H9 (cell line): ENCODE measurements around the gene CMTM4. TPM values are rescaled to one million over a fixed set of nuclear protein-coding genes. Genes with fewer than 3 reads are reported as not detected.

Experiments
- DNase-seq: peaks from one replicate; pipeline ENCODE4 v3.0.0-alpha.2; 2017
- H2AFZ ChIP-seq: one replicate; pipeline ENCODE4 v1.6.1; 2013; ENCODE audit warnings: mild to moderate bottlenecking, low read length, control low read depth, moderate library complexity
- H2AK5ac ChIP-seq: 2 replicates; pipeline ENCODE4 v1.6.1; 2013; ENCODE audit warnings: low read length, control low read depth, mixed read lengths; ENCODE audit not compliant: insufficient read length
- H2BK120ac ChIP-seq: one replicate; pipeline ENCODE4 v1.6.1; 2013; ENCODE audit warnings: low read depth, mild to moderate bottlenecking, low read length, control low read depth, inconsistent platforms; ENCODE audit not compliant: poor library complexity, severe bottlenecking
- H2BK12ac ChIP-seq: 2 replicates; pipeline ENCODE4 v1.6.1; 2013; ENCODE audit warnings: low read length, control low read depth, mixed read lengths, low read depth; ENCODE audit not compliant: insufficient read length
- H2BK15ac ChIP-seq: 2 replicates; pipeline ENCODE4 v1.6.1; 2013; ENCODE audit warnings: low read depth, low read length, control low read depth
- H2BK20ac ChIP-seq: one replicate; pipeline ENCODE4 v1.6.1; 2013; ENCODE audit warnings: low read depth, mild to moderate bottlenecking, low read length, control low read depth, inconsistent platforms; ENCODE audit not compliant: poor library complexity, severe bottlenecking
- H2BK5ac ChIP-seq: 2 replicates; pipeline ENCODE4 v1.6.1; 2013; ENCODE audit warnings: low read length, control low read depth, mixed read lengths; ENCODE audit not compliant: insufficient read length
- H3K14ac ChIP-seq: 2 replicates; pipeline ENCODE4 v1.6.1; 2013; ENCODE audit warnings: low read length, control low read depth; ENCODE audit not compliant: insufficient read depth
- H3K18ac ChIP-seq: 2 replicates; pipeline ENCODE4 v1.6.1; 2013; ENCODE audit warnings: low read depth, mild to moderate bottlenecking, mixed read lengths, low read length, control low read depth; ENCODE audit not compliant: insufficient read length
- H3K23ac ChIP-seq: 2 replicates; pipeline ENCODE4 v1.6.1; 2013; ENCODE audit warnings: low read length, control low read depth, mixed read lengths, low read depth; ENCODE audit not compliant: insufficient read length
- H3K23me2 ChIP-seq: 2 replicates; pipeline ENCODE4 v1.6.1; 2013; ENCODE audit warnings: low read depth, mild to moderate bottlenecking, mixed read lengths, low read length, control low read depth; ENCODE audit not compliant: insufficient read length, poor library complexity, severe bottlenecking
- H3K27ac ChIP-seq: 2 replicates; pipeline ENCODE4 v1.5.1; 2013; ENCODE audit warnings: low read length, control low read depth, mixed read lengths, low read depth; ENCODE audit not compliant: insufficient read length
- H3K27me3 ChIP-seq: 2 replicates; pipeline ENCODE4 v1.6.1; 2013; ENCODE audit warnings: low read length, control low read depth, inconsistent platforms; ENCODE audit not compliant: insufficient read depth
- H3K4ac ChIP-seq: 2 replicates; pipeline ENCODE4 v1.6.1; 2013; ENCODE audit warnings: low read depth, mild to moderate bottlenecking, control low read depth, inconsistent platforms, low read length, moderate library complexity
- H3K4me1 ChIP-seq: 2 replicates; pipeline ENCODE4 v1.6.1; 2013; ENCODE audit warnings: low read length, control low read depth, inconsistent platforms; ENCODE audit not compliant: insufficient read depth
- H3K4me2 ChIP-seq: 2 replicates; pipeline ENCODE4 v1.6.1; 2013; ENCODE audit warnings: low read length, control low read depth, mixed read lengths; ENCODE audit not compliant: insufficient read length, insufficient read depth
- H3K56ac ChIP-seq: 2 replicates; pipeline ENCODE4 v1.6.1; 2013; ENCODE audit warnings: low read depth, mild to moderate bottlenecking, mixed read lengths, low read length, control low read depth; ENCODE audit not compliant: insufficient read length
- H3K79me1 ChIP-seq: 2 replicates; pipeline ENCODE4 v1.6.1; 2013; ENCODE audit warnings: low read depth, mild to moderate bottlenecking, moderate library complexity, low read length, control low read depth, inconsistent platforms; ENCODE audit not compliant: insufficient read depth, poor library complexity, severe bottlenecking
- H3K79me2 ChIP-seq: 2 replicates; pipeline ENCODE4 v1.6.1; 2013; ENCODE audit warnings: low read length, control low read depth, inconsistent platforms; ENCODE audit not compliant: insufficient read depth
- H3K9ac ChIP-seq: 2 replicates; pipeline ENCODE4 v1.6.1; 2013; ENCODE audit warnings: low read length, control low read depth, mixed read lengths; ENCODE audit not compliant: insufficient read length; ENCODE audit errors: extremely low read depth
- H3K9me3 ChIP-seq: one replicate; pipeline ENCODE4 v1.6.1; 2013; ENCODE audit warnings: low read depth, low read length, inconsistent platforms; ENCODE audit not compliant: control insufficient read depth
- H3T11ph ChIP-seq: one replicate; pipeline ENCODE4 v1.6.1; 2013; ENCODE audit warnings: mild to moderate bottlenecking, low read length, control low read depth, inconsistent platforms
- H4K20me1 ChIP-seq: one replicate; pipeline ENCODE4 v1.6.1; 2013; ENCODE audit not compliant: control insufficient read depth, insufficient read length, insufficient read depth
- H4K5ac ChIP-seq: 2 replicates; pipeline ENCODE4 v1.6.1; 2013; ENCODE audit warnings: low read depth, mild to moderate bottlenecking, mixed read lengths, low read length, control low read depth; ENCODE audit not compliant: insufficient read length
- H4K8ac ChIP-seq: replicated peaks from 2 replicates; pipeline ENCODE4 v1.6.1; 2013; ENCODE audit warnings: low read length, control low read depth, mixed read lengths, low read depth; ENCODE audit not compliant: insufficient read length
- H4K91ac ChIP-seq: 2 replicates; pipeline ENCODE4 v1.6.1; 2013; ENCODE audit warnings: low read depth, mild to moderate bottlenecking, moderate library complexity, mixed read lengths, low read length, control low read depth; ENCODE audit not compliant: insufficient read length
- H3K27ac Mint-ChIP-seq, 3 experiments: 2 replicates in 2 of 3; 3 replicates in 1 of 3; pipeline ENCODE4 v1.8.0; 2020 to 2021; ENCODE audit warnings: mixed read lengths in 3 of 3, mild to moderate bottlenecking in 1 of 3, moderate library complexity in 1 of 3
- H3K27me3 Mint-ChIP-seq: 2 replicates; pipeline ENCODE4 v1.8.0; 2021; ENCODE audit warnings: low read depth, mild to moderate bottlenecking, moderate library complexity, mixed read lengths
- H3K36me3 Mint-ChIP-seq, 3 experiments: 2 replicates in 2 of 3; 3 replicates in 1 of 3; pipeline ENCODE4 v1.8.0; 2020 to 2021; ENCODE audit warnings: low read depth in 3 of 3, mixed read lengths in 3 of 3; ENCODE audit not compliant: insufficient read depth in 1 of 3
- H3K4me1 Mint-ChIP-seq, 2 experiments: 2 replicates each; pipeline ENCODE4 v1.8.0; 2020; ENCODE audit warnings: mixed read lengths in 2 of 2
- H3K4me3 Mint-ChIP-seq, 2 experiments: 2 replicates in 1 of 2; 3 replicates in 1 of 2; pipeline ENCODE4 v1.8.0; 2020 to 2021; ENCODE audit warnings: mild to moderate bottlenecking in 2 of 2, mixed read lengths in 2 of 2, moderate library complexity in 1 of 2
- H3K9me3 Mint-ChIP-seq, 2 experiments: 2 replicates in 1 of 2; 3 replicates in 1 of 2; pipeline ENCODE4 v1.8.0; 2020; ENCODE audit warnings: mild to moderate bottlenecking in 2 of 2, mixed read lengths in 2 of 2, moderate library complexity in 1 of 2
- WGBS: extraction: QIAGEN DNeasy Blood & Tissue Kit; methylation state at CpG from one replicate; pipeline ENCODE4 v1.1.7; 2013; ENCODE audit warnings: missing lambda C conversion rate, low lambda C conversion rate, mixed read lengths; ENCODE audit not compliant: insufficient read length; ENCODE audit errors: extremely low coverage; 5-methylcytosine and 5-hydroxymethylcytosine counted together
- total RNA-seq: library from RNA; stranded (reverse); gene quantifications from 2 replicates; pipeline ENCODE4 v1.2.1, GENCODE V29; 2021
- TF ChIP-seq, protein P1 (sequence below): fragments of 200-600 bp; sonication (generic); conservative IDR thresholded peaks from 3 replicates; pipeline ENCODE4 v1.8.0; 2021; ENCODE audit warnings: antibody characterized with exemption, mild to moderate bottlenecking

CMTM4 gene
- total RNA-seq, 1 experiment from 2014 or later, result 40.5 TPM

GRCh38 chr16:66604376-66605176, 92.0 kb downstream of the CMTM4 start, which contains the start of gene CMTM3:
Gene CMTM3 (plus strand): TSS chr16:66604704. CDS start chr16:66604806, 102 bp downstream.
- WGBS, result no CpG with 5 or more reads among the region's 96 CpGs
- Histone ChIP-seq H3K27me3 (no peaks in the 10 kb centered on the region), H4K20me1 (no peaks in the 10 kb centered on the region), H4K91ac (no peak within 1 kb of the TSS), H2BK5ac (no peak within 1 kb of the TSS), H3K79me2 (no peaks in the 10 kb centered on the region), H3K27ac (no peak within 1 kb of the TSS), H3K56ac (no peak within 1 kb of the TSS), H2AK5ac (no peak within 1 kb of the TSS), H3K23ac (no peak within 1 kb of the TSS), H3K4me2 (peak within 1 kb of the TSS; percentile 82), H3K4me1 (no peaks in the 10 kb centered on the region), H3K9me3 (no peaks in the 10 kb centered on the region), H2BK15ac (no peak within 1 kb of the TSS), H3K18ac (peak within 1 kb of the TSS; percentile 86), H3K14ac (peak within 1 kb of the TSS; percentile 86), H2BK12ac (no peak within 1 kb of the TSS), H2BK20ac (no peak within 1 kb of the TSS), H3K23me2 (peaks cover 11% of the 10 kb centered on the region), H2AFZ (no peak within 1 kb of the TSS), H3K9ac (peak within 1 kb of the TSS; percentile 55), H3K79me1 (no peaks in the 10 kb centered on the region), H4K5ac (no peak within 1 kb of the TSS), H3K4ac (no peak within 1 kb of the TSS), H2BK120ac (no peak within 1 kb of the TSS), H4K8ac (no peak within 1 kb of the TSS), H3T11ph (no peak within 1 kb of the TSS)
- no peaks in the 10 kb centered on the region for H3K9me3 Mint-ChIP-seq
- peaks cover 20 to 31% of the 10 kb centered on the region in 2 experiments for H3K4me1 Mint-ChIP-seq
- H3K27ac Mint-ChIP-seq, result peak within 1 kb of the TSS; percentile 83 to 98 (median 97)
- peak; percentile 86 for DNase-seq
- peaks cover 0 to 9% (median 1%) of the 10 kb centered on the region in 3 experiments; a peak in 5 of 7 replicates for H3K36me3 Mint-ChIP-seq
- peak within 1 kb of the TSS; percentile 79 to 91 for H3K4me3 Mint-ChIP-seq
- TF ChIP-seq, protein P1, sequence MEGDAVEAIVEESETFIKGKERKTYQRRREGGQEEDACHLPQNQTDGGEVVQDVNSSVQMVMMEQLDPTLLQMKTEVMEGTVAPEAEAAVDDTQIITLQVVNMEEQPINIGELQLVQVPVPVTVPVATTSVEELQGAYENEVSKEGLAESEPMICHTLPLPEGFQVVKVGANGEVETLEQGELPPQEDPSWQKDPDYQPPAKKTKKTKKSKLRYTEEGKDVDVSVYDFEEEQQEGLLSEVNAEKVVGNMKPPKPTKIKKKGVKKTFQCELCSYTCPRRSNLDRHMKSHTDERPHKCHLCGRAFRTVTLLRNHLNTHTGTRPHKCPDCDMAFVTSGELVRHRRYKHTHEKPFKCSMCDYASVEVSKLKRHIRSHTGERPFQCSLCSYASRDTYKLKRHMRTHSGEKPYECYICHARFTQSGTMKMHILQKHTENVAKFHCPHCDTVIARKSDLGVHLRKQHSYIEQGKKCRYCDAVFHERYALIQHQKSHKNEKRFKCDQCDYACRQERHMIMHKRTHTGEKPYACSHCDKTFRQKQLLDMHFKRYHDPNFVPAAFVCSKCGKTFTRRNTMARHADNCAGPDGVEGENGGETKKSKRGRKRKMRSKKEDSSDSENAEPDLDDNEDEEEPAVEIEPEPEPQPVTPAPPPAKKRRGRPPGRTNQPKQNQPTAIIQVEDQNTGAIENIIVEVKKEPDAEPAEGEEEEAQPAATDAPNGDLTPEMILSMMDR, result peak; percentile 85
- peaks cover 9% of the 10 kb centered on the region for H3K27me3 Mint-ChIP-seq
